Measurements from ENCODE around the gene AUTS2. TPM values are rescaled to one million over a fixed set of nuclear protein-coding genes. Genes with fewer than 3 reads are reported as not detected.

AUTS2 gene
- total RNA-seq, 4 donors from 2014 or later = 29.8 to 114 (median 59.4) TPM

- H3K4me3 ChIP-seq = no peak overlapping the region
- WGBS, 2 donors (ENCODE audit: low coverage in 1 of 2) = 44 to 58% methylated on average over 1 to 7 of the region's 7 CpGs
- peaks cover 0 to 7% (median 0%) of the 10 kb centered on the region in 4 donors for H3K4me1 ChIP-seq
- H3K27me3 ChIP-seq = no peaks in the 10 kb centered on the region
- intact Hi-C loops (cut with DNase I; ENCODE audit: low total_unique reads) (no loop called here), in situ Hi-C loops (cut with MboI; ENCODE audit: low pct_ligation_motif_present in 1 of 4, low pct_unique_long_range_greater_than_20kb in 1 of 4, low sequenced_read_pairs in 3 of 4) (no loop called here)
- H3K36me3 ChIP-seq = no peaks in the 10 kb centered on the region
- no peak overlapping the region for H3K27ac ChIP-seq
- no peak for TF ChIP-seq EP300 (IDR thresholded peaks at IDR 0.05; ENCODE audit: low read depth)
- no peak for TF ChIP-seq CTCF (IDR thresholded peaks at IDR 0.05)
- TF ChIP-seq POLR2AphosphoS5 (IDR thresholded peaks at IDR 0.05) = no peak
- no peak for TF ChIP-seq POLR2A (IDR thresholded peaks at IDR 0.05)
- no peaks in the 10 kb centered on the region for H3K9me3 ChIP-seq
- no peak for DNase-seq
These were observed 33.5 kb upstream of the AUTS2 start for GRCh38 chr7:69564454-69565417.

DNA sequence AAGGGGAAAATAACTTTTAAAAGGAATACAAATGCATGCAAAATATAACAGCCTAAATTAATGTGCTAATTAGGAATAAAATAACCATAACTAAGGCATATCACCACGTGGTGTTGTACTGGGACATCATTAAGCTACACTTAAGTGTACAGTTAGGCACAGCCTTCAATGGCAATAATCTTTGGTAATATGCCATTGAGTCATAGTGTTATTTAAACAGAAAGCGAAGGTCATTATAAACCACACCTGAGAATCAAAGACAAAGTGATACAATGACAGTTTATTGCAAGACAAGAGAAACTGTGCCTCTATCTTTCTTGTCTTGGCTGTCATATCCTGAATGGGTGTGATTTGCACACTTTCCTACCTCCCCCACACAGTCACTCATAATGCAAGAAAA is 30.5 kb upstream of the AUTS2 start:
- Histone ChIP-seq H3K27me3 (no peaks in the 10 kb centered on the region), H3K36me3 (no peaks in the 10 kb centered on the region), H3K4me3 (no peak overlapping the region), H3K4me1 (peaks cover 0 to 7% (median 0%) of the 10 kb centered on the region in 4 donors), H3K27ac (no peak overlapping the region), H3K9me3 (no peaks in the 10 kb centered on the region)
- WGBS, 2 donors (ENCODE audit: low coverage in 1 of 2) = 19 to 46% methylated on average over 2 of the region's 2 CpGs
- no peak for TF ChIP-seq POLR2A (IDR thresholded peaks at IDR 0.05)
- no peak for TF ChIP-seq EP300 (IDR thresholded peaks at IDR 0.05; ENCODE audit: low read depth)
- TF ChIP-seq CTCF (IDR thresholded peaks at IDR 0.05) = no peak
- TF ChIP-seq POLR2AphosphoS5 (IDR thresholded peaks at IDR 0.05) = no peak
- no peak for DNase-seq
- in situ Hi-C loops (cut with MboI; ENCODE audit: low pct_ligation_motif_present in 1 of 4, low pct_unique_long_range_greater_than_20kb in 1 of 4, low sequenced_read_pairs in 3 of 4) = no loop called here
- intact Hi-C loops (cut with DNase I; ENCODE audit: low total_unique reads) = no loop called here

GRCh38 chr7:69568266-69568665 is 30.0 kb upstream of the AUTS2 start:
- Histone ChIP-seq H3K4me1 (peaks cover 0 to 7% (median 0%) of the 10 kb centered on the region in 4 donors), H3K27ac (no peak overlapping the region), H3K9me3 (no peaks in the 10 kb centered on the region), H3K27me3 (no peaks in the 10 kb centered on the region), H3K4me3 (no peak overlapping the region), H3K36me3 (no peaks in the 10 kb centered on the region)
- no peak for DNase-seq
- 85% methylated on average over 6 of the region's 6 CpGs; no CpG with 5 or more reads in 1 of the 2 donors for WGBS, 2 donors (ENCODE audit: low coverage in 1 of 2)
- in situ Hi-C loops (cut with MboI; ENCODE audit: low pct_ligation_motif_present in 1 of 4, low pct_unique_long_range_greater_than_20kb in 1 of 4, low sequenced_read_pairs in 3 of 4) (no loop called here), intact Hi-C loops (cut with DNase I; ENCODE audit: low total_unique reads) (no loop called here)
- no peak for TF ChIP-seq POLR2AphosphoS5 (IDR thresholded peaks at IDR 0.05)
- TF ChIP-seq EP300 (IDR thresholded peaks at IDR 0.05; ENCODE audit: low read depth) = no peak
- no peak for TF ChIP-seq POLR2A (IDR thresholded peaks at IDR 0.05)
- TF ChIP-seq CTCF (IDR thresholded peaks at IDR 0.05) = no peak

DNA sequence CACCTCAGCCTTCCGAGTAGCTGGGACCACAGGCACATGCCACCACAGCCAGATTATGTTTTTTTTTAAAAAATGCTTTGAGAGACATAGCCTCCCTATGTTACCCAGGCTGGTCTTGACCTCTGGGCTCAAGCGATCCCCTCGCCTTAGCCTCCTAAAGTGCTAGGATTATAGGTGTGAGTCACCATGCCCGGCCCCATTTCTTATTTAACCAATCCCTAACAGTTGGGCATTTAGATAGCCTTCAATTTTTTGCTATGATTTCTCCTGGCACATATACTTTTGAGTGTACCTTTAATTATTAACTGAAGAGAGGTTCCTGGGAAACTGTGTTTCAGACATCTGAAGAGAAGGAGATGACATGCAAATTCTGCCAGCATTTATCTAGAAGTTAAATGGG is 22.6 kb upstream of the AUTS2 start:
- in situ Hi-C loops (cut with MboI; ENCODE audit: low pct_ligation_motif_present in 1 of 4, low pct_unique_long_range_greater_than_20kb in 1 of 4, low sequenced_read_pairs in 3 of 4) = no loop called here
- no peak overlapping the region for H3K4me3 ChIP-seq
- intact Hi-C loops (cut with DNase I; ENCODE audit: low total_unique reads) = no loop called here
- TF ChIP-seq POLR2A (IDR thresholded peaks at IDR 0.05) (no peak), POLR2AphosphoS5 (IDR thresholded peaks at IDR 0.05) (no peak), CTCF (IDR thresholded peaks at IDR 0.05) (no peak), EP300 (IDR thresholded peaks at IDR 0.05; ENCODE audit: low read depth) (no peak)
- H3K36me3 ChIP-seq = no peaks in the 10 kb centered on the region
- no peak overlapping the region for H3K27ac ChIP-seq
- no peaks in the 10 kb centered on the region for H3K9me3 ChIP-seq
- no peak for DNase-seq
- WGBS, 2 donors (ENCODE audit: low coverage in 1 of 2) = 80 to 83% methylated on average over 1 to 4 of the region's 4 CpGs
- no peaks in the 10 kb centered on the region for H3K27me3 ChIP-seq
- no peaks in the 10 kb centered on the region for H3K4me1 ChIP-seq
